NCI-H187 (cell line): Measurements from ENCODE around the gene TRIM67.
"Not testable (repeated sequence)": the region's sequence is repeated elsewhere in the genome, so short reads cannot be mapped to it uniquely, and the experiment has no call there.

Experiments used
- DNase-seq, 2 experiments: peaks; one replicate each; lab custom pipeline; 2025; lab: John Stamatoyannopoulos, UW

Gene TRIM67

DNA sequence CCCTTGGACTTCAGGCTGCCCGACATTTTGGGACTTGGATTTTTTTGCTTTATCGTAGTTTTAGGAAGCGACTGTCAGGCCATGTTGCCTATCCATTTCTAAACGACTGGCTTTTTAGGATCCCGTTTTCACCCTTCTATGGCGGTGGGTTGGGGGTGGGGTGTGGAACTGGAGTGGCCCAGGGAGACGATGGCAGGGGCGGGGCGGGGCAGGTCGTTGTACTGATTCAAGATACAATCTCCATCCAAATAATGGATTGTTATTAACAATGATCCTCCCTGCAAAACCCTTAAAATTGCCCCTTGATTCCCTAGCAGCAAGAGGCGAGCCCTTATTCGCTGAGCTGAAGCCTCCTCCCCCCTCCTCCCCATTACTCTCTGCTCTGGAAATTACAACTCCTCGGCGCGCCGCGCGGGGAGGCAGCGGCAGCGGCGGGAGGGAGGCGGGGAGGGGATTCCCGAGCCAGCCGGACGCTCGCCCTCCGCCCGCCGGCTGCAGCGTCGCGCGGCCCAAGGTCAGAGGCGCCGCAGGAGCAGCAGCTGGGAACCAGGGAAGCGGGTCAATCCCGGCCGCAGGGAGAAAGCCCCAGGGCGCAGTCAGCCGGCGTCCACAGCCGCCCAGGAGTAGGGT is at the start of gene TRIM67:
Gene TRIM67 (plus strand): TSS at position 392 of the 630 bp plus-strand sequence. CDS start 912 bp downstream, outside the sequence.
- no peak for DNase-seq

DNA sequence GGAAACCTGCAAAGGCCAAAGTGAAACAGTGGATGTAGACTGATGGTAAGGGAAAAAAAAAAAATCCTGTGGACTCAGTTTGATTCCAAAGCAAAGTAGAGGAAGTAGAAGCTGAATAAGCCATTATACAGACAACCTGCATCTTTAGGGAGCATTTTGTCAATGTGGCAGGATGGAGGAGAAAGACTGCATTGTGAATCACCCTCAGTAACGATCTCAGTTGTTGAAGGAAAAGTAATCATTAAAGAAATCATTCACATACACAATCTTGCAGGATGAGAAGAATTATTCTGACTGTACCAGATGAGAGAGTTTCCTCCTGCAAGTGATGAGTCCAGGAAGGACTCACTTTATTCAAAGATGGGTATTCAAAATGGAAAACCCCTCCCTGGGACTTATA is 45.1 kb upstream of the TRIM67 start:
- no peak for DNase-seq

DNA sequence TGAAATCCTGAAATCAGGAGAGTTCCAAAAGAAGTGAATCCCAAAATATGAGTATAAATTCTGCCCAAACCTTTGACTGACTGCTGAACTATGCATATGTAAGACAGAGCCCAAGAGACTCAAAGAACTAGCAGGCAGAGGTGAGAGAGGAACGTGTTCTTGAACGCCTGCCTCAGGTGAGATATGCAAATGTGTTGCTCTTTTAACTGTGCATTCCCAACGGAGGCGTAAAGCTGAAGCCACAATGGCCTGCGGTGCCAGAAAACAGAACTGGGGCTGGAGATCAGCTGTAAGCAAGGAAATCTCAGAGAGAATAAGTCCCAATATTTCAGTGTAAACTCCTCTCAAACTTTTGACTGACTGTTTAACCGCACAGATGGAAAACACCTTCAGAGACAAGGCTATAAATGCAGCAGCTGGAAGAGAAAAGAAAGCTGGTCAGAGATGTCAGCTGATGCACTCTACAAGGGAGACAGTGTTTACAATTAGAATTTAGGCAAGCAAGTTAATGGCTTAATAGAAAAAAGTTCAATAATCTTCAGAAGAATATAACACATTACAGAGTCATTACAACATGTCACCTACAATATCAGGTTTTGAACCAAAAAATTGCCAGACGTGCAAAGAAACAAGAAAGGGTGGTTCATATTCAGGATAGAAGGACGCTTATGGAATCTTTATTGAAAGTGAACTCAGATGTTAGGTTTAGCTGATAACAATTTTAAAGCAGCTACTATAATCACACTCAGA is 43.0 kb upstream of the TRIM67 start:
- no peak for DNase-seq

GRCh38 chr1:231121533-231121932 is 40.3 kb upstream of the TRIM67 start:
- DNase-seq = no peak

DNA sequence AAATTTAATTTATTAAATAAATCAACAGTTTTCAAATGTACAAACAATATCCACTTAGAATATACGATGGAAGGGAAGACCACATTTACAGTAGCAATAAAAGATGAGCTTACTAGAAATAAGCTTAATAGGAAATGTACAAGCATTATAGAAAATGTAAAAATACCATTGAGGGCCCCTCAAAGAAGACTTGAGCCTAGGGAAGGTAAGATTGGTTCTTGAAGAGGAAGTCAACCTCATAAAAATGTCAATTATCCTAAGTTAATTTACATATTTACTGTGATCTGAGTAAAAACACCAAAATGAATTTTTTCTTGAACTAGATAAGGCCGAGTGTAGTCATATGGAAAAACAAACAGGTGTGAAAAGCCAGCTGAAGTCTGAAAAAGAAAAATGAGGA is 39.7 kb upstream of the TRIM67 start:
- DNase-seq = no peak

DNA sequence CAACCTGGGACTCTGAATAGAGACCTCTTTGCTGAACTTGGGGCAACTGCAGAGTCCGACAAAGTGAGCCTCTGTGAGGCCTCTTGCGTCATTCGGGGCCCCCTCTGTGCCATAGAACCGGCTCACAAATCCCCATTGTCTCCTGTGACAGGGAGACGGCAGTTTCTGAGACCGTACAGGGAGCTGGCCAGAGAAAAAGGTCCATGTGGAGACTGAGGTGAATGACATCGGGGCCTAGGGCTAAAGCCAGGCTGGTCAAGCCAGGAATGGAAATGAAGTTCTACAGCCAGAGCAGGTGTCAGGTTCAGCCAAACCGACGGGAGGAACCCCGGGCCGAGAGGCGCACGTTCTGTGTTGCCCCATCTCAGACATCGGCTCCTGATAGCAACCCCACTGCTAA is 37.1 kb upstream of the TRIM67 start:
- no peak for DNase-seq

DNA sequence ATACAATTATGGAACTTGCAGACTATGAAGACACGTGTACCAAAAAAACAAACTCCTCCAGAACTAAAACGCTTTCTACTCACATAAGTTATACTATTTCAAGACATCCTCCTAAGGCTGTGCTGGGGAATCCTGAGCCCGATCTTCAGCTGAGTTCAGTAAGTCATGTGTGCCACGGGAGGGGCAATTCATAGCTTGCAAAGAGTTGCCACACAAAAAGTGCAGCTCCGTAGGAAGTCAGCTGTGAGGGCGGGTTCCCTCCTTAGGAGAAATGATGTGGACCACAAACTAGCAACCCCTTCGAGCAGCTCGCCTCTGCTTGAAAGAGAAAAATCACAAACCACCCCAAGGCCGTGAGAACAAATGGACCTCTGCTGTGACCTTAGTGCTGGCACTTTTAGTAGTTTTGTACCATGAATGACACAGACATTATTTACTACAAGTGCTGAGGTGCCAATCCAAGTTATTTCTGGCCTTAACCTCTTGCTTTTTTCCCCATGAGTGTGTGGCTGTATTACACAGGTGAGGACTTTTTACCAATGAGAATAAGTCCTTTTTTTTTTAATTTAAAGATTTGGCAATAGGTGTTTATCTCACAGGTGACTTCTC is 35.8 kb upstream of the TRIM67 start:
- no peak for DNase-seq

- not testable (repeated sequence) for DNase-seq
Observed at GRCh38 chr1:231127106-231127505, 34.8 kb upstream of the TRIM67 start.

GRCh38 chr1:231128471-231128870 is 33.4 kb upstream of the TRIM67 start:
- not testable (repeated sequence) for DNase-seq

- no peak for DNase-seq
Observed at GRCh38 chr1:231130544-231130943, 31.3 kb upstream of the TRIM67 start.

DNA sequence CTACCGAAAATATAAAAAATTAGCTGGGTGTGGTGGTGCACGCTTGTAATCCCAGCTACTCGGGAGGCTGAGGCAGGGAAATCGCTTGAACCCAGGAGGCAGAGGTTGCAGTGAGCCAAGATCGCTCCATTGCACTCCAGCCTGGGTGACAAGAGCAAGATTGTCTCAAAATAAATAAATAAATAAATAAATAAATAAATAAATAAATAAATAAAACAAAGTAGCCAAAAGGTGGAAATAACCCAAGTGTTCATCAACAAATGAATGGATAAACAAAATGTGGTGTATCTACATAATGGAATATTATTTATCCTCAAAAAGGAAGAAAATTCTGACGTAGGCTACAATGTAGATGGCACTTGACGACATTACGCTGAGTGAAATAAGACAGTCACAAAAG is 29.3 kb upstream of the TRIM67 start:
- DNase-seq = not testable (repeated sequence)

DNA sequence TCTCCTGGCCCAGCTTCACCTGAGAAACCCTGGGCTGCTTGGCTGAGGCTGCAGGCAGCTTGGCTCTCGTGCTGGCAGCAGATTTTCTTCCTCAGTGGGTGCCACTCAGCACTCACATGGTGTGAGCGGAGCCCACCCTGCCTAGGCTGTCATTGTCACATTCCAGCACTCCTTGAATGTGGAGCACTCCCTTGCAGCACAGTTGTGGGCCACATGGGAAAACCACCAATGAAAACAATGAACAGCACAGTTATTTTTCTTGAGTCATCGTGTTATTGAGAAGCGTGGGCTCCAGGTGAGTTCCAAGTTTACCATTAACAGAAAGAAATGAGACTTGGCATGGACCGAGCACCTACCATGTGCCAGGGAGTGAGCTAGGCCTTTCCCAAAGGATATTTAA is 27.2 kb upstream of the TRIM67 start:
- no peak for DNase-seq

GRCh38 chr1:231138236-231138635 is 23.6 kb upstream of the TRIM67 start:
- DNase-seq = no peak

DNA sequence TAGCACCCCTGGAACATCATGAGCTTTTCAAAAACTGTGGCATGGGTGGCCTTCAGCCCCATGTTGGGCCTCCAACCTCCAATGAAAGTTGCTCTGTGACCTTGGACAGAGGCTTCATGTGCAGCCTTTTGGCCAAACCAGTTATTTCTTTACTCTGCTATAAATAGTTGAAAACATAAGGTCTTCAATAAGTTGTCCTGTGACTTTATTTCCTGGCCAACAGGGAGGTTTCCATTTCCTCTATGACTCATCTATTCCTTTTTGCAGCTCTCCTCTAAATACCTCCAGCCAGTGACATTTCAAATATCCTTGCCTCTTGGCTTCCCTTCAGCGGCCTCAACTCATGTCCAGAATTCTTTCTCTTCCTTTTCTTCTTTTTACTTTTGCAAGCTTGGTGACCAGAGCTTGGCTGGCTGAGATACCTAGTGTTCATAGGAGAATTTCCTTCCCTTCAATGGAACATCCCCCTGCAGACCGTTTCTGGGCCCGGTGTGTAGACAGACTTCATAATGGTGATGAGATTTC is 22.7 kb upstream of the TRIM67 start:
- no peak for DNase-seq

DNA sequence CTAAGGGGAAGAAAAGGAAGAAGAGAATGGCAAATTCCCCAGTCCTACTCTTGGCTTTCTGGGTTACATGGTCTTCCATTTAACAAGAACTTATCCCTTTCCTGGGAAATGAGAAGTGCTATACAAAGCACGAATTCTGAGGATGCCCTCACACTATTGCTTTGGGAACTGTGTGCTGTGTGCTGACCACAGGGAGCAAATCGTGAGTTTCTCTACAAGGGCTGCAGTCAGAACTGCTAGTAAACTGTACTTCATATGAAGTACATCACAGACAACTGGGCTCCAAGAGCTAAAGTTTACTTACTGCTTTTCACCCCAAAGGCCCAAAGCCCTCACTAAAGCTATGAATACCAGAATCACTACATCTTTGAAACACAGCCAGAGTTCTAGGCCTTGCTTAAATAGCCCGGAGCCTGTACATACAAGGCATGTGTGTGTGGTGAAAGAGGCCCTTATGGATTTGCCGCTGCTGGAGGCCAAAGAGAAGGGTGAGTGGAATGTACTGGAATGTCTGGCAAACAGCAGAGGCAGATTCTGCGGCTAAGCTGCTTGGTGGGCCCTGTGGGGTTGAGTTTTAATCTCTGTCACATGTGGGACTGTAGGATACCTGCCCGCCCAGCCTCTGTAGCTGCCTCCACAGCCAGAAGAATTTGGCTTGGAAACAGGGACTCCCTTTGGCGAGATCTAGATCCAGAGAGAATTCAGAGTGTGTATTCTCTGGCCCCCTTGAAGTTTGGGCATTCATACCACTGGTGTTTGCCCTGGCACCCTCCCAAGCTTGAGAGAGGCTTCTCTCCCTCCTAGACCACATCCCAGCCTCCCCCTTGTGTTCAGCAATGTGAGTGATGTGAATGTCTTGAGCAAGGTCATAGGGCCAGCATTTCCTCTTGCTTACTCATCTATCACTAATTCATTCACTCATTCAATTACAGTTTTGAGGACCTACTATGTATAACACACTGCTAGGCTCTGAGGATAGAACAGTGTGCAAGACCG is 21.9 kb upstream of the TRIM67 start:
- no peak for DNase-seq

- no peak for DNase-seq
Observed at GRCh38 chr1:231144416-231145193, 17.3 kb upstream of the TRIM67 start.

GRCh38 chr1:231147896-231148295 is 14.0 kb upstream of the TRIM67 start:
- no peak for DNase-seq

- DNase-seq = no peak
Observed at GRCh38 chr1:231151811-231152210, 10.0 kb upstream of the TRIM67 start.

GRCh38 chr1:231153726-231154125 is 8.1 kb upstream of the TRIM67 start:
- DNase-seq = no peak

GRCh38 chr1:231155808-231156207 is 6.0 kb upstream of the TRIM67 start:
- no peak for DNase-seq

GRCh38 chr1:231157311-231157710 is 4.5 kb upstream of the TRIM67 start:
- no peak for DNase-seq
